KMS-11 (cell line): ENCODE data around the gene RAPH1.

ENCODE experiments used
- H2AFZ ChIP-seq: fragments of 200-600 bp; sonication (generic); 2 replicates; pipeline ENCODE4 v1.6.1; 2016; ENCODE audit warnings: antibody characterized with exemption, mixed run types, low read depth
- H3K27ac ChIP-seq: fragments of 200-600 bp; sonication (generic); 2 replicates; pipeline ENCODE4 v1.6.1; 2016; ENCODE audit warnings: mild to moderate bottlenecking, mixed run types
- H3K27me3 ChIP-seq: fragments of 200-600 bp; sonication (generic); 2 replicates; pipeline ENCODE4 v1.6.1; 2017; ENCODE audit warnings: mild to moderate bottlenecking, low read depth, mixed run types, moderate library complexity; ENCODE audit not compliant: insufficient read depth
- H3K36me3 ChIP-seq: fragments of 200-600 bp; sonication (generic); 2 replicates; pipeline ENCODE4 v1.6.1; 2017; ENCODE audit warnings: mild to moderate bottlenecking, mixed run types; ENCODE audit not compliant: insufficient read depth
- H3K4me1 ChIP-seq: fragments of 200-600 bp; sonication (generic); 2 replicates; pipeline ENCODE4 v1.6.1; 2016; ENCODE audit warnings: mild to moderate bottlenecking, low read depth, mixed run types; ENCODE audit not compliant: poor library complexity, severe bottlenecking
- H3K4me2 ChIP-seq: fragments of 200-600 bp; sonication (generic); 2 replicates; pipeline ENCODE4 v1.7.0; 2016; ENCODE audit warnings: mild to moderate bottlenecking, mixed run types
- H3K4me3 ChIP-seq: fragments of 200-600 bp; sonication (generic); IDR thresholded peaks from 2 replicates; pipeline ENCODE4 v1.6.1; 2017; ENCODE audit warnings: low read depth, low read length, mixed read lengths; ENCODE audit not compliant: insufficient read depth
- H3K79me2 ChIP-seq: fragments of 200-600 bp; sonication (generic); 2 replicates; pipeline ENCODE4 v1.6.1; 2016; ENCODE audit warnings: low read depth, mixed run types; ENCODE audit not compliant: insufficient read depth
- H3K9ac ChIP-seq: fragments of 200-600 bp; sonication (generic); 2 replicates; pipeline ENCODE4 v1.6.1; 2016; ENCODE audit warnings: mild to moderate bottlenecking, mixed run types
- H4K20me1 ChIP-seq: fragments of 200-600 bp; sonication (generic); 2 replicates; pipeline ENCODE4 v1.6.1; 2016; ENCODE audit warnings: mild to moderate bottlenecking, mixed run types; ENCODE audit not compliant: insufficient read depth
- CTCF ChIP-seq: fragments of 200-600 bp; sonication (generic); conservative IDR thresholded peaks from 2 replicates; pipeline ENCODE4 v1.6.1; 2017; ENCODE audit warnings: low read depth, mild to moderate bottlenecking, antibody characterized with exemption, low read length, moderate library complexity, mixed read lengths

Gene RAPH1

GRCh38 chr2:203535078-203535783 lies at the start of gene RAPH1:
RAPH1 (minus strand) TSS chr2:203535301; CDS start chr2:203495353, 39,948 bp downstream.
- TF ChIP-seq CTCF, result no peak
- peak within 1 kb of the TSS; percentile 94 for H3K4me2 ChIP-seq
- peaks cover 12% of the 10 kb centered on the region; the same call in 1 of the 2 replicates for H3K27me3 ChIP-seq
- peak within 1 kb of the TSS; percentile 38 for H3K4me3 ChIP-seq
- H3K4me1 ChIP-seq, result peaks cover 17% of the 10 kb centered on the region
- H4K20me1 ChIP-seq, result no peaks in the 10 kb centered on the region
- H3K9ac ChIP-seq, result peak within 1 kb of the TSS; percentile 45; the same call in 1 of the 2 replicates
- peak within 1 kb of the TSS; percentile 65; the same call in 1 of the 2 replicates for H2AFZ ChIP-seq
- no peak within 1 kb of the TSS for H3K27ac ChIP-seq
- H3K36me3 ChIP-seq, result no peaks in the 10 kb centered on the region
- H3K79me2 ChIP-seq, result no peaks in the 10 kb centered on the region

DNA sequence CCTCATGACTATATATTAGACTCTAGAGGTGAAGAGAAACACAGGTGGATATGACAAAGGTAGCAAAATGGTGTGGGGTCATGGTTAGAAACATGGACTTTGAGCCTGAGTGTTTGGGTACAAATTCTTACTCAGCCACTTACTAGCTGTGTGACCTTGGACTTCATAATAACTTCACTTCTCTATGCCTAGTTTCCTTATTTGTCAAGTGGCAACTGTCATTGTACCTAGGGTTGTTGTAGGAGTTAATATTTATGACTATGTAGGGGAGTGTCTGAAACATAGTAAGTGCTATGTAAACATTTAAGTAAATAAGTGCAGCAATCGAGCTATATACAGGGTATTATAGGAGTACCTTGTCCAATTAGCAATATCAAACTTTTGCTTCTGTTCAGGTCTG lies 49.7 kb upstream of the RAPH1 start:
- Histone ChIP-seq H3K36me3 (no peaks in the 10 kb centered on the region), H3K79me2 (no peaks in the 10 kb centered on the region), H2AFZ (no peak overlapping the region), H3K4me1 (peaks cover 31% of the 10 kb centered on the region), H3K4me2 (no peak overlapping the region; the same call in 1 of the 2 replicates), H4K20me1 (no peaks in the 10 kb centered on the region), H3K4me3 (no peak overlapping the region), H3K27ac (no peak overlapping the region), H3K27me3 (no peaks in the 10 kb centered on the region), H3K9ac (no peak overlapping the region)
- TF ChIP-seq CTCF, result no peak

- Histone ChIP-seq H3K9ac (no peak overlapping the region), H2AFZ (no peak overlapping the region), H3K4me3 (no peak overlapping the region), H3K36me3 (no peaks in the 10 kb centered on the region), H3K27ac (no peak overlapping the region), H3K4me2 (peak overlapping the region; percentile 33), H3K4me1 (peaks cover 41% of the 10 kb centered on the region), H3K79me2 (no peaks in the 10 kb centered on the region), H4K20me1 (no peaks in the 10 kb centered on the region), H3K27me3 (no peaks in the 10 kb centered on the region)
- no peak for TF ChIP-seq CTCF
Measured at GRCh38 chr2:203583701-203584100, 48.6 kb upstream of the RAPH1 start.

GRCh38 chr2:203583084-203583695 lies 48.1 kb upstream of the RAPH1 start:
- Histone ChIP-seq H3K4me3 (no peak overlapping the region), H3K27ac (no peak overlapping the region), H3K9ac (no peak overlapping the region), H2AFZ (no peak overlapping the region), H3K36me3 (no peaks in the 10 kb centered on the region), H3K27me3 (no peaks in the 10 kb centered on the region), H3K79me2 (no peaks in the 10 kb centered on the region), H3K4me1 (peaks cover 47% of the 10 kb centered on the region), H4K20me1 (no peaks in the 10 kb centered on the region), H3K4me2 (peak overlapping the region; percentile 33; the same call in 1 of the 2 replicates)
- TF ChIP-seq CTCF, result no peak
